HepG2 (cell line): ENCODE data around the gene MRPL51. TPM values are rescaled to one million over a fixed set of nuclear protein-coding genes. Genes with fewer than 3 reads are reported as not detected.

Experiments used
- ATF3 ChIP-seq: sonication (generic); formaldehyde crosslinking; IDR thresholded peaks from 2 replicates; pipeline ENCODE4 v1.4.0; 2020; ENCODE audit warnings: missing genetic modification reagents
- DBP ChIP-seq: sonication (generic); formaldehyde crosslinking; IDR thresholded peaks from 2 replicates; pipeline ENCODE4 v1.4.0; 2020; ENCODE audit warnings: missing genetic modification reagents; ENCODE audit errors: not compliant biosample characterization
- DMAP1 ChIP-seq: IDR thresholded peaks from 2 replicates; pipeline ENCODE4 v1.6.1; 2016
- ONECUT2 ChIP-seq: sonication (generic); formaldehyde crosslinking; IDR thresholded peaks from 2 replicates; pipeline ENCODE4 v1.4.0; 2020; ENCODE audit warnings: missing genetic modification reagents
- PCBP2 ChIP-seq: fragments of 200-400 bp; formaldehyde crosslinking; optimal IDR thresholded peaks from 2 replicates; pipeline ENCODE3; 2018; ENCODE audit warnings: low read length, low read depth; ENCODE audit not compliant: poor library complexity, severe bottlenecking
- YY1 ChIP-seq: IDR thresholded peaks from 2 replicates; pipeline ENCODE4 v1.6.1; 2011; ENCODE audit warnings: low read length, low read depth, moderate library complexity, mild to moderate bottlenecking; ENCODE audit not compliant: insufficient read depth, insufficient replicate concordance
- ZC3H4 ChIP-seq: sonication (generic); formaldehyde crosslinking; IDR thresholded peaks from 2 replicates; pipeline ENCODE4 v1.4.0; 2020; ENCODE audit warnings: missing genetic modification reagents, borderline replicate concordance
- ZMAT5 ChIP-seq: sonication (generic); formaldehyde crosslinking; IDR thresholded peaks from 2 replicates; pipeline ENCODE4 v1.5.0; 2020; ENCODE audit warnings: mild to moderate bottlenecking, low read depth, missing genetic modification reagents, borderline replicate concordance
- ZNF138 ChIP-seq: sonication (generic); formaldehyde crosslinking; IDR thresholded peaks from 2 replicates; pipeline ENCODE4 v1.5.0; 2020; ENCODE audit warnings: mild to moderate bottlenecking, low read depth, missing genetic modification reagents
- ZNF207 ChIP-seq: fragments of 450-650 bp; IDR thresholded peaks from 2 replicates; pipeline ENCODE4 v1.6.1; 2016; ENCODE audit warnings: antibody characterized with exemption, borderline replicate concordance
- ZNF431 ChIP-seq: sonication (generic); formaldehyde crosslinking; IDR thresholded peaks from 2 replicates; pipeline ENCODE4 v1.9.0; 2022; ENCODE audit warnings: missing genetic modification reagents, low read depth, mild to moderate bottlenecking, borderline replicate concordance
- ZNF615 ChIP-seq: sonication (generic); formaldehyde crosslinking; IDR thresholded peaks from 2 replicates; pipeline ENCODE4 v1.5.0; 2020; ENCODE audit warnings: mild to moderate bottlenecking, missing genetic modification reagents, borderline replicate concordance
- ZNF772 ChIP-seq: sonication (generic); formaldehyde crosslinking; IDR thresholded peaks from 2 replicates; pipeline ENCODE4 v1.5.0; 2020; ENCODE audit warnings: mild to moderate bottlenecking, missing genetic modification reagents
- ZNF792 ChIP-seq: IDR thresholded peaks from 2 replicates; pipeline ENCODE4 v1.6.1; 2016
- polyA plus RNA-seq, 8 experiments: library from polyadenylated mRNA; depleted of rRNA in 3 of 8; stranded (reverse) in 7 of 8; unstranded in 1 of 8; fragments of >200 nt; fragmentation: Illumina TruSeq in 4 of 8; extraction: Trizol in 4 of 8; gene quantifications; 2 replicates each; pipeline versions ENCODE4 v1.2.1 to v1.2.3, GENCODE V29; 2011 to 2016; ENCODE audit warnings: low read depth in 4 of 8, missing spikeins in 1 of 8, mixed read lengths in 1 of 8; ENCODE audit not compliant: insufficient read depth in 1 of 8
- total RNA-seq, 5 experiments: library from RNA; depleted of rRNA; stranded (reverse); fragments of >200 nt; fragmentation: Illumina TruSeq; extraction: Trizol; gene quantifications; 2 replicates each; pipeline ENCODE4 v1.2.3, GENCODE V29; 2016; ENCODE audit warnings: low read depth in 1 of 5
- TF ChIP-seq, protein P1 (sequence below): sonication (generic); formaldehyde crosslinking; IDR thresholded peaks from 2 replicates; pipeline ENCODE4 v1.5.1; 2020; ENCODE audit warnings: mild to moderate bottlenecking, missing genetic modification reagents, borderline replicate concordance
- TF ChIP-seq, protein P2 (sequence below): sonication (generic); formaldehyde crosslinking; IDR thresholded peaks from 2 replicates; pipeline ENCODE4 v1.5.1; 2020; ENCODE audit warnings: mild to moderate bottlenecking, missing genetic modification reagents, moderate library complexity

Gene MRPL51
- total and polyA plus RNA-seq, 2 of the 13 experiments (the other 11 are each of a cell fraction or from before 2014, with no cell fraction given), result 64.8 to 278 TPM

DNA sequence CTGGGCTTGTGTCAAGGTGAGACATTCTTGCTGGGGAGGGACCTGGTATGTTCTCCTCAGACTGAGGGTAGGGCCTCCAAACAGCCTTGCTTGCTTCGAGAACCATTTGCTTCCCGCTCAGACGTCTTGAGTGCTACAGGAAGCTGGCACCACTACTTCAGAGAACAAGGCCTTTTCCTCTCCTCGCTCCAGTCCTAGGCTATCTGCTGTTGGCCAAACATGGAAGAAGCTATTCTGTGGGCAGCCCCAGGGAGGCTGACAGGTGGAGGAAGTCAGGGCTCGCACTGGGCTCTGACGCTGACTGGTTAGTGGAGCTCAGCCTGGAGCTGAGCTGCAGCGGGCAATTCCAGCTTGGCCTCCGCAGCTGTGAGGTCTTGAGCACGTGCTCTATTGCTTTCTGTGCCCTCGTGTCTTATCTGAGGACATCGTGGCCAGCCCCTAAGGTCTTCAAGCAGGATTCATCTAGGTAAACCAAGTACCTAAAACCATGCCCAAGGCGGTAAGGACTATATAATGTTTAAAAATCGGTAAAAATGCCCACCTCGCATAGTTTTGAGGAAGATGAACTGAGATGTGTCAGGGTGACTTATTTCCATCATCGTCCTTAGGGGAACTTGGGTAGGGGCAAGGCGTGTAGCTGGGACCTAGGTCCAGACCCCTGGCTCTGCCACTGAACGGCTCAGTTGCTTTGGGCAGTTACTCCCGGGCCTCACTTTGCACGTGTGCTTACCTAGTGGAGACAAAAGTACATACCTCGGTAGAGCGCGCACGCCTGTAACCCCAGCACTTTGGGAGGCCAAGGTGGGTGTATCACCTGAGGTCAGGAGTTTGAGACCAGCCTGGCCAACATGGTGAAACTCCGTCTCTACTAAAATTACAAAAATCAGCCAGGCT lies 45.6 kb upstream of the MRPL51 start (continued):
- TF ChIP-seq ZMAT5 (CRISPR knock-in tag) (no peak), ONECUT2 (CRISPR knock-in tag) (no peak), ZNF207 (no peak), ZNF138 (CRISPR knock-in tag) (no peak), ZNF772 (CRISPR knock-in tag) (no peak), ATF3 (CRISPR knock-in tag) (no peak), DMAP1 (CRISPR knock-in tag) (no peak), ZNF615 (CRISPR knock-in tag) (no peak), DBP (no peak), YY1 (peak; percentile 16), ZC3H4 (CRISPR knock-in tag) (peak; percentile 58; the same call in 1 of the 2 replicates), ZNF431 (CRISPR knock-in tag) (no peak), PCBP2 (no peak), ZNF792 (no peak)
- TF ChIP-seq, protein P1, sequence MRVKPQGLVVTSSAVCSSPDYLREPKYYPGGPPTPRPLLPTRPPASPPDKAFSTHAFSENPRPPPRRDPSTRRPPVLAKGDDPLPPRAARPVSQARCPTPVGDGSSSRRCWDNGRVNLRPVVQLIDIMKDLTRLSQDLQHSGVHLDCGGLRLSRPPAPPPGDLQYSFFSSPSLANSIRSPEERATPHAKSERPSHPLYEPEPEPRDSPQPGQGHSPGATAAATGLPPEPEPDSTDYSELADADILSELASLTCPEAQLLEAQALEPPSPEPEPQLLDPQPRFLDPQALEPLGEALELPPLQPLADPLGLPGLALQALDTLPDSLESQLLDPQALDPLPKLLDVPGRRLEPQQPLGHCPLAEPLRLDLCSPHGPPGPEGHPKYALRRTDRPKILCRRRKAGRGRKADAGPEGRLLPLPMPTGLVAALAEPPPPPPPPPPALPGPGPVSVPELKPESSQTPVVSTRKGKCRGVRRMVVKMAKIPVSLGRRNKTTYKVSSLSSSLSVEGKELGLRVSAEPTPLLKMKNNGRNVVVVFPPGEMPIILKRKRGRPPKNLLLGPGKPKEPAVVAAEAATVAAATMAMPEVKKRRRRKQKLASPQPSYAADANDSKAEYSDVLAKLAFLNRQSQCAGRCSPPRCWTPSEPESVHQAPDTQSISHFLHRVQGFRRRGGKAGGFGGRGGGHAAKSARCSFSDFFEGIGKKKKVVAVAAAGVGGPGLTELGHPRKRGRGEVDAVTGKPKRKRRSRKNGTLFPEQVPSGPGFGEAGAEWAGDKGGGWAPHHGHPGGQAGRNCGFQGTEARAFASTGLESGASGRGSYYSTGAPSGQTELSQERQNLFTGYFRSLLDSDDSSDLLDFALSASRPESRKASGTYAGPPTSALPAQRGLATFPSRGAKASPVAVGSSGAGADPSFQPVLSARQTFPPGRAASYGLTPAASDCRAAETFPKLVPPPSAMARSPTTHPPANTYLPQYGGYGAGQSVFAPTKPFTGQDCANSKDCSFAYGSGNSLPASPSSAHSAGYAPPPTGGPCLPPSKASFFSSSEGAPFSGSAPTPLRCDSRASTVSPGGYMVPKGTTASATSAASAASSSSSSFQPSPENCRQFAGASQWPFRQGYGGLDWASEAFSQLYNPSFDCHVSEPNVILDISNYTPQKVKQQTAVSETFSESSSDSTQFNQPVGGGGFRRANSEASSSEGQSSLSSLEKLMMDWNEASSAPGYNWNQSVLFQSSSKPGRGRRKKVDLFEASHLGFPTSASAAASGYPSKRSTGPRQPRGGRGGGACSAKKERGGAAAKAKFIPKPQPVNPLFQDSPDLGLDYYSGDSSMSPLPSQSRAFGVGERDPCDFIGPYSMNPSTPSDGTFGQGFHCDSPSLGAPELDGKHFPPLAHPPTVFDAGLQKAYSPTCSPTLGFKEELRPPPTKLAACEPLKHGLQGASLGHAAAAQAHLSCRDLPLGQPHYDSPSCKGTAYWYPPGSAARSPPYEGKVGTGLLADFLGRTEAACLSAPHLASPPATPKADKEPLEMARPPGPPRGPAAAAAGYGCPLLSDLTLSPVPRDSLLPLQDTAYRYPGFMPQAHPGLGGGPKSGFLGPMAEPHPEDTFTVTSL (CRISPR knock-in tag), result no peak
- TF ChIP-seq, protein P2, sequence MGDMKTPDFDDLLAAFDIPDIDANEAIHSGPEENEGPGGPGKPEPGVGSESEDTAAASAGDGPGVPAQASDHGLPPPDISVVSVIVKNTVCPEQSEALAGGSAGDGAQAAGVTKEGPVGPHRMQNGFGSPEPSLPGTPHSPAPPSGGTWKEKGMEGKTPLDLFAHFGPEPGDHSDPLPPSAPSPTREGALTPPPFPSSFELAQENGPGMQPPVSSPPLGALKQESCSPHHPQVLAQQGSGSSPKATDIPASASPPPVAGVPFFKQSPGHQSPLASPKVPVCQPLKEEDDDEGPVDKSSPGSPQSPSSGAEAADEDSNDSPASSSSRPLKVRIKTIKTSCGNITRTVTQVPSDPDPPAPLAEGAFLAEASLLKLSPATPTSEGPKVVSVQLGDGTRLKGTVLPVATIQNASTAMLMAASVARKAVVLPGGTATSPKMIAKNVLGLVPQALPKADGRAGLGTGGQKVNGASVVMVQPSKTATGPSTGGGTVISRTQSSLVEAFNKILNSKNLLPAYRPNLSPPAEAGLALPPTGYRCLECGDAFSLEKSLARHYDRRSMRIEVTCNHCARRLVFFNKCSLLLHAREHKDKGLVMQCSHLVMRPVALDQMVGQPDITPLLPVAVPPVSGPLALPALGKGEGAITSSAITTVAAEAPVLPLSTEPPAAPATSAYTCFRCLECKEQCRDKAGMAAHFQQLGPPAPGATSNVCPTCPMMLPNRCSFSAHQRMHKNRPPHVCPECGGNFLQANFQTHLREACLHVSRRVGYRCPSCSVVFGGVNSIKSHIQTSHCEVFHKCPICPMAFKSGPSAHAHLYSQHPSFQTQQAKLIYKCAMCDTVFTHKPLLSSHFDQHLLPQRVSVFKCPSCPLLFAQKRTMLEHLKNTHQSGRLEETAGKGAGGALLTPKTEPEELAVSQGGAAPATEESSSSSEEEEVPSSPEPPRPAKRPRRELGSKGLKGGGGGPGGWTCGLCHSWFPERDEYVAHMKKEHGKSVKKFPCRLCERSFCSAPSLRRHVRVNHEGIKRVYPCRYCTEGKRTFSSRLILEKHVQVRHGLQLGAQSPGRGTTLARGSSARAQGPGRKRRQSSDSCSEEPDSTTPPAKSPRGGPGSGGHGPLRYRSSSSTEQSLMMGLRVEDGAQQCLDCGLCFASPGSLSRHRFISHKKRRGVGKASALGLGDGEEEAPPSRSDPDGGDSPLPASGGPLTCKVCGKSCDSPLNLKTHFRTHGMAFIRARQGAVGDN (CRISPR knock-in tag), result peak; percentile 47
